GM12864 (cell line): ENCODE measurements around the gene CDH4.

ENCODE experiments used
- DNase-seq: peaks from one replicate; pipeline ENCODE4 v3.0.0-alpha.2; 2011; ENCODE audit warnings: low read depth
- H3K4me3 ChIP-seq: 2 replicates; pipeline ENCODE4 v1.5.1; 2011; ENCODE audit warnings: mild to moderate bottlenecking, low read depth, low read length, control low read depth
- CTCF ChIP-seq: IDR thresholded peaks from 2 replicates; pipeline ENCODE4 v1.5.1; 2011; ENCODE audit warnings: low read depth, mild to moderate bottlenecking, moderate library complexity, low read length, control low read depth, inconsistent platforms; ENCODE audit errors: missing control alignments

The CDH4 gene

GRCh38 chr20:61281286-61281795 is 29.3 kb downstream of the CDH4 start:
- no peak overlapping the region for H3K4me3 ChIP-seq
- TF ChIP-seq CTCF = no peak
- no peak for DNase-seq

GRCh38 chr20:61284752-61285151 is 32.7 kb downstream of the CDH4 start:
- TF ChIP-seq CTCF = no peak
- H3K4me3 ChIP-seq = no peak overlapping the region
- DNase-seq = no peak

GRCh38 chr20:61285152-61285645 is 33.1 kb downstream of the CDH4 start:
- no peak overlapping the region for H3K4me3 ChIP-seq
- TF ChIP-seq CTCF = no peak
- no peak for DNase-seq

DNA sequence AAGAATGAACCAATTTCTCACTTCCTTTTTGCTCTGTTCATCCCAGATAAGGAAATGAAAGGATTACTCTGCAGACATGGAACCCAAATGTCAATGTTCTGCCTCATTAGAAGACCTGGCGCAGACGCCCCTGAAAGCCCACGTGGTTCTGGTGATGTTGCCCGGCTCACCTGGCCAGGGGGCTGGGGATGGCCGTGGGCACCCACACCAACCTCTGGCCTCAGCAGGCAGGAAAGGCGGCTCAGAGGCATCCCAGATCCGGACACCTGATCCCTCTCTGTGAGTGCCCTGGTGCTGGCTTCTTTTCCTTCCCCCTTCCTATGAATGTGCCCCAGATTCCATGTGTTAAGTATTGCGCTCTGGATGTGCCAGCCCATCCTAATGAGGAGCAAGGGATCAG is 33.6 kb downstream of the CDH4 start:
- DNase-seq = no peak
- TF ChIP-seq CTCF = no peak
- H3K4me3 ChIP-seq = no peak overlapping the region

DNA sequence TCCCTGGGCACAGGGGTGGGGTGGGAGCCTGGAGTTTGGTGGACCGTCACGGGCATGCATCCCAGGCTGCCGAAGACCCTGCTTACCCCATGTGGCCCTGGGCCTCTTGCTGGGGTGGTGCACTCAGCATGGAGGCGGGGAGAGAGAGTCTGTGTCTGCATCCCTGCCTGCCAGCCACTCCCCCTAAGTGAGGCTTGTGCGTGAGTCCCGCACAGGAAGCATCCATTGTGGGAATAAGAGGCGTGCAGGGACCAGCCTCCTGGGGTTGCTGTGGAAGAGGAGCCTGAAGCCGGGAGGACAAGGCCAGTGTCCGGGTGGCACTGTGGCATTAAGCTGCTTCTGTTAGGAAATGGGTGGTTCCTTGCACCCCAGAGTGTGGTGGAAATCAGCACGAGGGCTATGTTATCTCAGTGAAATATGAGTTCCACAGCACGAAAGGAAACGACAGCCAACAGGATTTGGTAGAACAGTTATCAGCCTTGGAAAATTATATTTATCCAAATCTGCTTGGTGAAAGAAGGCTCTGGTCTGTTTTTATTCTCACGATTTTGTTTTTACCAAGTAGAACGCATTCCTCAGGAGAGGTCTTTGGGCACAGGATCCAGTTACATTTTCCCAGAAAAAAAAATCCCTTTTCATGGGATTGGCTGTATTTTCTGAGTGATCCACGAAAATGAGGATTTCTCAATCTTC is 35.7 kb downstream of the CDH4 start:
- DNase-seq = no peak
- TF ChIP-seq CTCF = no peak
- no peak overlapping the region for H3K4me3 ChIP-seq

DNA sequence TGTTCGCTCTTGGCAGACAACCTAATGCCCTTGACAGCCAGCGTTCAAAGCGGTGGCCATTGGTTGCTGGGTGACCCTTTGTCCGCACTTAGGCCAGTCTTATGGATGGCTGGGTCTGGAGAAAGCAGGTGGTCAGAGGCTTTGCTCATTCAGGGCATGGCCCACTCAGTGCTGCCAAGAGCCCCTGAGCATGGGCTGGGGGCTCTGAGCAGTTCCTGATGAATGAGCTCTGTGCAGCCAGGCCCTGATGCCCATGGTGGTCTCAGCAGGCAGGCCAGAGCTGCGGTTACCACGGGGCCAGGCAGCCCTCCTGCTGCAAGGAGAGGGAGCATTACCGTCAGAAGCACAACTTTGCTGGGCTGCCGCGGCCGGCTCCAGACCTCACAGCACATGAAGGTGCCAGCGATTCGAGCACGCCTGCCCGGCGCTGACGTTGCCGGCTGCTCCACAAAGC is 36.3 kb downstream of the CDH4 start:
- TF ChIP-seq CTCF = no peak
- no peak overlapping the region for H3K4me3 ChIP-seq
- no peak for DNase-seq

- no peak for TF ChIP-seq CTCF
- H3K4me3 ChIP-seq = no peak overlapping the region
- no peak for DNase-seq
Measured at GRCh38 chr20:61289166-61289565, 37.1 kb downstream of the CDH4 start.
